Neural cell (in vitro differentiated cells): ENCODE results near the gene TLX2. TPM values are rescaled to one million over a fixed set of nuclear protein-coding genes. Genes with fewer than 3 reads are reported as not detected.

Source experiments
- H2AFZ ChIP-seq: fragments of 200-600, 300-800 bp; sonication (generic), shearing (Covaris generic); 2 replicates; pipeline ENCODE4 v1.6.0; 2014; ENCODE audit warnings: low read depth, mild to moderate bottlenecking, antibody characterized with exemption, low read length, moderate library complexity
- H3F3A ChIP-seq: fragments of 200-600 bp; shearing (Covaris generic); 2 replicates; pipeline ENCODE4 v1.6.1; 2016; ENCODE audit warnings: mild to moderate bottlenecking, moderate library complexity, mixed read lengths, antibody characterized with exemption, low read length; ENCODE audit not compliant: insufficient read depth, poor library complexity, severe bottlenecking
- H3K27ac ChIP-seq: fragments of 200-600, 300-800 bp; sonication (generic), shearing (Covaris generic); 2 replicates; pipeline ENCODE4 v1.5.1; 2014; ENCODE audit warnings: mild to moderate bottlenecking, low read length, moderate library complexity
- H3K27me3 ChIP-seq: fragments of 300-800, 200-600 bp; sonication (generic), shearing (Covaris generic); 2 replicates; pipeline ENCODE4 v1.6.0; 2014; ENCODE audit warnings: mild to moderate bottlenecking, low read depth, low read length, moderate library complexity; ENCODE audit not compliant: insufficient read depth
- H3K36me3 ChIP-seq: fragments of 300-800, 200-600 bp; sonication (generic), shearing (Covaris generic); 2 replicates; pipeline ENCODE4 v1.5.1; 2014; ENCODE audit warnings: mild to moderate bottlenecking, antibody characterized with exemption, low read length, moderate library complexity; ENCODE audit not compliant: insufficient read depth
- H3K4me2 ChIP-seq: fragments of 300-800, 200-600 bp; sonication (generic), shearing (Covaris generic); 2 replicates; pipeline ENCODE4 v1.6.0; 2014; ENCODE audit warnings: mild to moderate bottlenecking, low read length
- H3K4me3 ChIP-seq: fragments of 300-800, 200-600 bp; sonication (generic), shearing (Covaris generic); 2 replicates; pipeline ENCODE4 v1.5.1; 2014; ENCODE audit warnings: mild to moderate bottlenecking, low read length, moderate library complexity
- H3K79me2 ChIP-seq: fragments of 200-600 bp; shearing (Covaris generic); replicated peaks from 2 replicates; pipeline ENCODE4 v1.6.0; 2014; ENCODE audit warnings: mild to moderate bottlenecking, low read length, moderate library complexity; ENCODE audit not compliant: insufficient read depth
- H3K9ac ChIP-seq: fragments of 300-800, 200-600 bp; sonication (generic), shearing (Covaris generic); 2 replicates; pipeline ENCODE4 v1.6.1; 2016; ENCODE audit warnings: mild to moderate bottlenecking, low read length, mixed read lengths
- H3K9me2 ChIP-seq: fragments of 200-600 bp; shearing (Covaris generic); 2 replicates; pipeline ENCODE4 v1.6.1; 2016; ENCODE audit warnings: mild to moderate bottlenecking, low read length, mixed read lengths; ENCODE audit not compliant: insufficient read depth
- H3K9me3 ChIP-seq: fragments of 200-600, 300-800 bp; sonication (generic), shearing (Covaris generic); 2 replicates; pipeline ENCODE4 v1.6.1; 2016; ENCODE audit warnings: mild to moderate bottlenecking, mixed run types, low read length, moderate library complexity, mixed read lengths
- H4K20me1 ChIP-seq: fragments of 200-600 bp; shearing (Covaris generic); 2 replicates; pipeline ENCODE4 v1.6.1; 2016; ENCODE audit warnings: mild to moderate bottlenecking, mixed run types; ENCODE audit not compliant: insufficient read depth
- CTCF ChIP-seq: fragments of 450-650 bp; IDR thresholded peaks from 2 replicates; pipeline ENCODE4 v1.5.1; 2014; ENCODE audit warnings: antibody characterized with exemption, mild to moderate bottlenecking, moderate library complexity; ENCODE audit not compliant: poor library complexity, severe bottlenecking
- EP300 ChIP-seq: fragments of 450-650 bp; conservative IDR thresholded peaks from 2 replicates; pipeline ENCODE4 v1.6.1; 2014; ENCODE audit warnings: antibody characterized with exemption, mild to moderate bottlenecking, moderate library complexity; ENCODE audit not compliant: poor library complexity, severe bottlenecking
- EZH2 ChIP-seq: fragments of 200-600, 300-800 bp; shearing (Covaris generic), sonication (generic); IDR thresholded peaks from 2 replicates; pipeline ENCODE4 v1.6.1; 2014; ENCODE audit warnings: antibody characterized with exemption, low read length, borderline replicate concordance, mild to moderate bottlenecking; ENCODE audit not compliant: insufficient read depth, poor library complexity, severe bottlenecking
- MXI1 ChIP-seq: fragments of 450-650 bp; conservative IDR thresholded peaks from 2 replicates; pipeline ENCODE4 v1.6.1; 2014; ENCODE audit warnings: antibody characterized with exemption, mild to moderate bottlenecking; ENCODE audit not compliant: poor library complexity, severe bottlenecking
- POLR2AphosphoS5 ChIP-seq: IDR thresholded peaks from 2 replicates; pipeline ENCODE4 v1.6.1; 2012
- RAD21 ChIP-seq: fragments of 450-650 bp; conservative IDR thresholded peaks from 2 replicates; pipeline ENCODE4 v1.6.1; 2014; ENCODE audit warnings: antibody characterized with exemption, mild to moderate bottlenecking, moderate library complexity
- REST ChIP-seq: IDR thresholded peaks from 2 replicates; pipeline ENCODE4 v1.6.1; 2012; ENCODE audit warnings: borderline replicate concordance
- SMC3 ChIP-seq: fragments of 450-650 bp; conservative IDR thresholded peaks from 2 replicates; pipeline ENCODE4 v1.6.1; 2014; ENCODE audit warnings: antibody characterized with exemption, mild to moderate bottlenecking, moderate library complexity; ENCODE audit not compliant: poor library complexity
- TAF1 ChIP-seq: IDR thresholded peaks from 2 replicates; pipeline ENCODE4 v1.6.1; 2012; ENCODE audit warnings: low read depth
- polyA plus RNA-seq: library from polyadenylated mRNA; depleted of rRNA; stranded (reverse); fragments of >200 nt; gene quantifications from 2 replicates; pipeline ENCODE4 v1.2.3, GENCODE V29; 2014

Gene TLX2
- polyA plus RNA-seq, 1 donor from 2014 or later, result not detected

- Histone ChIP-seq H2AFZ (peak overlapping the region; percentile 40), H3K27me3 (no peaks in the 10 kb centered on the region), H3K9me3 (no peaks in the 10 kb centered on the region), H4K20me1 (no peaks in the 10 kb centered on the region), H3K36me3 (no peaks in the 10 kb centered on the region), H3K9ac (peak overlapping the region; percentile 78), H3K9me2 (no peaks in the 10 kb centered on the region), H3K4me2 (peak overlapping the region; percentile 79), H3K4me3 (peak overlapping the region; percentile 73), H3K27ac (peak overlapping the region; percentile 75), H3K79me2 (peaks cover 14% of the 10 kb centered on the region), H3F3A (no peaks in the 10 kb centered on the region)
- TF ChIP-seq EZH2 (no peak), RAD21 (no peak), TAF1 (no peak), EP300 (no peak), REST (no peak), CTCF (no peak), SMC3 (no peak), POLR2AphosphoS5 (no peak), MXI1 (no peak)
These were observed 14.5 kb downstream of the TLX2 start for GRCh38 chr2:74528600-74529356.

- H3K9ac ChIP-seq, result peak within 1 kb of the TSS; percentile 78
- peak within 1 kb of the TSS; percentile 86 for H3K4me2 ChIP-seq
- peak within 1 kb of the TSS; percentile 73 for H3K4me3 ChIP-seq
- H3K27ac ChIP-seq, result peak within 1 kb of the TSS; percentile 75
- no peaks in the 10 kb centered on the region for H3K9me3 ChIP-seq
- H3K79me2 ChIP-seq, result peaks cover 14% of the 10 kb centered on the region
- TF ChIP-seq TAF1 (peak; percentile 72), POLR2AphosphoS5 (peak; percentile 69), EZH2 (no peak), CTCF (no peak), SMC3 (peak; percentile 49), RAD21 (peak; percentile 30), MXI1 (peak; percentile 79), EP300 (peak; percentile 32), REST (peak; percentile 68)
- no peaks in the 10 kb centered on the region for H3F3A ChIP-seq
- no peaks in the 10 kb centered on the region for H3K36me3 ChIP-seq
- H3K9me2 ChIP-seq, result no peaks in the 10 kb centered on the region
- H4K20me1 ChIP-seq, result no peaks in the 10 kb centered on the region
- no peaks in the 10 kb centered on the region for H3K27me3 ChIP-seq
- peak within 1 kb of the TSS; percentile 40 for H2AFZ ChIP-seq
These were observed 15.3 kb downstream of the TLX2 start, which contains the start of the genes AUP1 and HTRA2 for GRCh38 chr2:74529357-74530238. Gene AUP1, minus strand, starts transcription at chr2:74529706. Its CDS starts 77 bp downstream, at chr2:74529629. Gene HTRA2, plus strand, starts transcription at chr2:74529933. Its CDS starts 74 bp downstream, at chr2:74530007.
